Measurements from ENCODE around the gene PIGV.
A peak's percentile ranks its signal among the peaks of the same experiment; 100 is the strongest.

Gene PIGV

DNA sequence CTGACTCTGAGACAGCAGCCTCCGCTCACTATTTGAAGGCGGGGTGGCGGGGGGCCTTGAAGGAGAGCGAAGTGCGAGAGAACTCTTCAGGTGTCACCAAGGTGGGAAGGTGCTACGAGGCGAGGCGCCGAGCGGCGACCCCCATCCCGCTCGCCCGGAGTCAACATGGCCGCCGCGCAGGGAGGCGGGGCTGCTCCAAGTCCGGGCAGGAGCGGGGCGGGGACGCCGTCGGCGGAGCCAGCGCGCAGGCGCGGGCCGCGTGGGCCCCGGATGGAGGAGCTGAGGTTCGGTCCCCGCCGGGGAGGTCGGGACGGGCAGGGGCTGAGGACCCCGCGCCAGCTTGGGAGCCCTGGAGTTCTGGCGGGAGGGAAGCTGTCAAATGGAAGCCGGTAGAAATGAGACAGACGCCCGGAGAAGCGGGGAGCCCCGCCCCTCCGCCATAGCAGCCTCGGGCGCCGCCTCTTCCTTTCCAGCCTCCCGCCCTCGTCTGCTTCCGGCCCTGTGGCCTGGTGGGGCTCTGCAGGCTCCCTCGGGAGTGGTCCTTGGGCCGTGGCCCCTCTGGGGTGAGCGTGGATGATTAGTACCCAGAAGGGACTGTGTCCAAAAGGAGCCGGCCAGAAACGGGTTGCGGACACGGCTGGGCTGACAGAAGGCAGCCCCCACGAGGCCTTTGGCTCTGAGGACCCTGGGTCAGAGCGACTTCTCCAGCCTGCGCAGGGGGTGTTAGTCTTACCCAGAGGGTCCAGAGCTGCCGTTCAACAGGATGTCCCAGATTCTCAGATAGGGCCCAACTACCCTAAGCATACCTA is at the start of gene PIGV:
TSS of gene PIGV (plus strand) at position 245 of the 809 bp plus-strand sequence. CDS start 2,866 bp downstream, outside the sequence.
- H3K9me3 Mint-ChIP-seq, result no peaks in the 10 kb centered on the region

DNA sequence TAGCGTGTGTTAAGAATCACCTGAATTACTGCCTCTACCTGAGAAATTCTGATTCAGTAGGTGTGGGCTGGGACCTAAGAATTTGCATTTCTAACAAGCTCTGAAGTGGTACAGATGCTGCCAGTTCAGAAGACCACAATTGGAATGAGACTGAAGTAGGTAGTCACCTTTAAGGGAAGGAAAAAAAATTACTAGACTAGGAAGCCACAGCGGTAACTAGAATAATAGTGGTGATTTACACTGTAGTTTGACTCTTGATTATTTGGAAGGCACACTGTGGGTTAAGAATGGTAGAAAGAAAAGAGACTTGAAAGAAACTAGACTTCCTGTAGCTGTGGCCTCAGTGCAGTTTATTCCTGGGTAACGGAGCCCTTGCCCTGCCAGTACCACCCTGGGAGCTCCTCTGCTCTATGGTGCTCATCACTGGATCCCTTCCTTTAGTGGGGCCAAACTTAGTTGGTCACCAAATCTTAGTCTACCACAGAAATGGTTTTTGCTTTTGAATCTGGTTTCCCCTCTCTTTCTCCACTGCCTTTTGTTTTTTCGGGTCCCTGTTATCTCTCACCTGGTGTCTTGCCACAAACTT is 48.3 kb upstream of the PIGV start:
- DNase-seq (ENCODE audit: low spot score in 2 of 2), result no peak
- no peaks in the 10 kb centered on the region for H3K9me3 Mint-ChIP-seq
- peak overlapping the region; percentile 78 for H3K27ac Mint-ChIP-seq
- peak overlapping the region; percentile 51 for H3K4me3 Mint-ChIP-seq
- peaks cover 25% of the 10 kb centered on the region for H3K36me3 Mint-ChIP-seq
- peaks cover 45% of the 10 kb centered on the region for H3K4me1 Mint-ChIP-seq
- H3K27me3 Mint-ChIP-seq, result no peaks in the 10 kb centered on the region
- ATAC-seq (ENCODE audit: low read depth), result no peak

More for the DNA sequence above, at the start of gene PIGV:
- H3K36me3 Mint-ChIP-seq, result peaks cover 4% of the 10 kb centered on the region
- DNase-seq (ENCODE audit: low spot score in 2 of 2) (peak; percentile 88 to 95), ATAC-seq (ENCODE audit: low read depth) (peak; percentile 81)
- H3K27ac Mint-ChIP-seq, result peak within 1 kb of the TSS; percentile 99
- H3K4me1 Mint-ChIP-seq, result peaks cover 42% of the 10 kb centered on the region
- peak within 1 kb of the TSS; percentile 99 for H3K4me3 Mint-ChIP-seq
- no peaks in the 10 kb centered on the region for H3K27me3 Mint-ChIP-seq

DNA sequence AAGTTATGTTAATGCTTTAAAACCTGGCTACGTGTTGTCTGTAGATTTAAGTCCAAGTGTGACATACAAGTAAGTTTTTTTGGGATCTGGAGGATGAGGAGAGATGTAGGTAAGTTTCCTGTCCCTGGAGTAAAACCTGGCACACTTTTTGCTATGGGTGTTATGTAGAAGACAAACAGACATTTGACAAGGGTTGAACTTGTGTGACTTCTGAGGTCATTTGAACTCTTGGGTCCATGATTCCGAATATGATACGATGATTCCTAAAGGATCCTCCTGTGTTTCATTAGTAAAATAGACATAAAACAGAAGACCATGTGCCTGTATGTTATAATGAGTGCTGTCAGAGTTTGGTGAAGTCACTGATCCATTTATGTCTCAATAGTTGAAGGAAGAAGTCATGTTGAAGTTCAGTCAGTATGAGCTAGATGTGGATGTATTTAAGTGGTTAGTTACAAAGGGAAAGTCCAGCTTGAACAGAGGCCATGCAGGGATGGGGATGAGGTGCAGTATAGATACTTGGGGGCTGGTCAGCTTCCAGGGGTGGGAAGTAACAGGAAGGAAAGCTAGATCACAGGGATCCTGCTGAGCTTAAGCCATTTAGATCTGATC is 47.6 kb upstream of the PIGV start:
- H3K9me3 Mint-ChIP-seq, result no peaks in the 10 kb centered on the region
- DNase-seq (ENCODE audit: low spot score in 2 of 2), result no peak
- ATAC-seq (ENCODE audit: low read depth), result no peak
- peaks cover 52% of the 10 kb centered on the region for H3K4me1 Mint-ChIP-seq
- H3K27me3 Mint-ChIP-seq, result no peaks in the 10 kb centered on the region
- H3K4me3 Mint-ChIP-seq, result peak overlapping the region; percentile 2
- peak overlapping the region; percentile 78 for H3K27ac Mint-ChIP-seq
- peaks cover 24% of the 10 kb centered on the region for H3K36me3 Mint-ChIP-seq

DNA sequence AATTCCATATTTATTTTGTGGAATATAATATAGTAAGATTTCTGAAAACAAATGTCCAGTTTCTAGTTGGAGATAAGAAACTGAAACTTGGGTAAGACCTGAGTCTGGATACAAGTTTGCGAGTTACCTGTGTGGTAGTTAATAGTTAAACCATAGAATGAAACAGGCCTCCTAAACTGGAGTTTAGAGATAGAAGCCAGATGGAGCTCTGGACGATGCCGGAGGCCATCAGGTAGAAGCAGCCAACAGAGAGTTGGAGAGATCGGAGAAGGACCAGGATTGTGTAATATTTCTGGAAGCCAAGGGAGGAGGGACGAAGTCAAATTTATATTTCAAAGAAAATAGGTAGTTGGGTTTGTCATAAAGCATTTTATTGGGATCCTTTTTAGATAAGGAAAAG is 46.8 kb upstream of the PIGV start:
- DNase-seq (ENCODE audit: low spot score in 2 of 2) (no peak), ATAC-seq (ENCODE audit: low read depth) (no peak)
- Mint-ChIP-seq H3K36me3 (peaks cover 20% of the 10 kb centered on the region), H3K9me3 (no peaks in the 10 kb centered on the region), H3K27ac (peak overlapping the region; percentile 78), H3K4me3 (no peak overlapping the region), H3K27me3 (no peaks in the 10 kb centered on the region), H3K4me1 (peaks cover 49% of the 10 kb centered on the region)

DNA sequence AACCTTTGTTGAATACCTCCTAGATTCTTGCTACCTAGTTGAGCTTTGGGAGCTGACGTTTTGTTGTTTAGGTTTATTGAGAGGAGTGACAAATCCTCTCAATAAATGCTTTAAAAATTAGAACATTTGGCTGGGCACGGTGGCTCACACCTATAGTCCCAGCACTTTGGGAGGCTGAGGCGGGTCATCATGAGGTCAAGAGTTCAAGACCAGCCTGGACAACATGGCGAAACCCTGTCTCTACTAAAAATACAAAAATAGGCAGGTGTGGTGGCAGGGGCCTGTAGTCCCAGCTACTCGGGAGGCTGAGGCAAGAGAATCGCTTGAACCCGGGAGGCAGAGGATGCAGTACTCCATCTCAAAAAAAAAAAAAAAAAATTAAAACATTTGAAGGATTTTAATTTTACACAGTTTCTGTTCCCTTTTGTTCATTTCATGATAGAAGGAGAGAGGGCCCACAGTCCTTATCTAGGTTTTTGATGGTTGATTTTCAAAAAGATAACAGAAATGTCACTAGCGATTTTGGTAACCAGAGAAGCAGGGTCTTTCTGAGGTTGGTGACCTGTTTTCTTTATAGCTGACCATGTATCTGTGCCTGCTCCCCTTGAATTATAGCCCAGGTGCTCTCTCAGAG is 44.2 kb upstream of the PIGV start:
- Mint-ChIP-seq H3K27me3 (no peaks in the 10 kb centered on the region), H3K27ac (peak overlapping the region; percentile 78), H3K36me3 (peaks cover 25% of the 10 kb centered on the region), H3K9me3 (no peaks in the 10 kb centered on the region), H3K4me3 (peak overlapping the region; percentile 76), H3K4me1 (peaks cover 58% of the 10 kb centered on the region)
- ATAC-seq (ENCODE audit: low read depth) (peak; percentile 46), DNase-seq (ENCODE audit: low spot score in 2 of 2) (peak in 1 of 2 donors; percentile 19)

DNA sequence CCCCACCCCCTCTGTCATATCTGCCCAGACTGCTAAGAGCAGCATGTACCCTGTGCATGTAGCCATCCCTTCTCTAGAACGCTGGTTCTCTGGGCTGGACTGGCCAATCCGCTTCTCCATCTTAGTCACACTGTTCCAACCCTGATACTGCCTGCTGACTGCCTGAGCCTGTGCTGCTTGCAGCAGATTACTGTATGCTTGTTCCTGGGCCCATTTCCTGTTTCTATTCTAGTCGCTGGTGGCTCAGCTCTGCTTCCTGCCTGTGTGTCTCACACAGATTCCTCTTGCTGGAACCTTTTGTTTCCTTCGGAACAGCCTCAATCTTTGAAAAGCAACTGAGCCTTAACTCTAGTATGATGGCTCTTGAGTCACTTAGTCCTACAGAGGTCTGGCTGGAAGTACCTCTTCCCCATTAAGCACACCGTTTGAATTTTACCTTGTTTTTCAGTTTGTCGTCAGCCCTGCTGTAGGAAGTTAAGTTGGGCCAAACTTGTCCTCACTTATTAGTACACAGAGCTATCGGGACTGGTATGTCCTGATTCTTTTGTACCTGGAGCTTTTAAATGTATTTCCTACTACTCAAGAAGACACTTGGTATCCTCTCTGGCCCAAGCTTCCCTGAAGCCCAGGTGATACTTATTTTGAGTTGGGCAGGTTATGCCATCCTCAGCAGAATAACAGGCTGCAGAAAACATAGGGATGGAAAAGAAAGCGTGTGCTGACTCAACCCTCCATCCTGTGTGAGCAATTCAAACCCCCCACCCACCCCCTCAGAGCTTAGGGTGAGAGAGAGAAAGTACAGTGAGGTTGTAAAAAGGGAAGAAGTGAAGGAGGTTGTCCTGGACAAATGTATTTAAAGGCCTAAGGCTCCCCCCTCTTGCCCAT is 43.4 kb upstream of the PIGV start:
- peaks cover 25% of the 10 kb centered on the region for H3K36me3 Mint-ChIP-seq
- ATAC-seq (ENCODE audit: low read depth) (peak; percentile 90), DNase-seq (ENCODE audit: low spot score in 2 of 2) (peak; percentile 53 to 58)
- H3K9me3 Mint-ChIP-seq, result no peaks in the 10 kb centered on the region
- peak overlapping the region; percentile 78 for H3K27ac Mint-ChIP-seq
- H3K4me3 Mint-ChIP-seq, result peak overlapping the region; percentile 76
- peaks cover 54% of the 10 kb centered on the region for H3K4me1 Mint-ChIP-seq
- no peaks in the 10 kb centered on the region for H3K27me3 Mint-ChIP-seq

DNA sequence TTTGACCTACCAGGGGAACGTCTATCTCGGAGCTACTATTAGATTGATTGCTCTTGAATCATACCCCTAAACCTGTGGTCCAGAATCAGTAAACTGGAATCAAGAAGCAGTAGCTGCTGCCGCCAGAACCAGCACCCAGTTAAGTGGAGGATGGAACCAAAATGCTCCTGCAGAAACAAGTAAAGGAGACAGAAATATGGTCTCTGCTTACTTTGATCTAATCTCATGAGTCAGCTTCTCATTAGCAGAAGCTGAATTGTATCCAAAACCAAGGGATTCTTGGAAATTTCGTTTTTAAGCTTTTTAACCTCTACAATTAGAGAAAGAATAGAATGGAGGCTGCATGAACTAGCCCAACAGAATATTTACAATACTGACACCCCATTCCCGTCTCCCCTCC is 42.6 kb upstream of the PIGV start:
- H3K9me3 Mint-ChIP-seq, result no peaks in the 10 kb centered on the region
- DNase-seq (ENCODE audit: low spot score in 2 of 2) (no peak), ATAC-seq (ENCODE audit: low read depth) (no peak)
- H3K4me3 Mint-ChIP-seq, result no peak overlapping the region
- H3K36me3 Mint-ChIP-seq, result peaks cover 19% of the 10 kb centered on the region
- no peaks in the 10 kb centered on the region for H3K27me3 Mint-ChIP-seq
- peaks cover 51% of the 10 kb centered on the region for H3K4me1 Mint-ChIP-seq
- peak overlapping the region; percentile 78 for H3K27ac Mint-ChIP-seq

DNA sequence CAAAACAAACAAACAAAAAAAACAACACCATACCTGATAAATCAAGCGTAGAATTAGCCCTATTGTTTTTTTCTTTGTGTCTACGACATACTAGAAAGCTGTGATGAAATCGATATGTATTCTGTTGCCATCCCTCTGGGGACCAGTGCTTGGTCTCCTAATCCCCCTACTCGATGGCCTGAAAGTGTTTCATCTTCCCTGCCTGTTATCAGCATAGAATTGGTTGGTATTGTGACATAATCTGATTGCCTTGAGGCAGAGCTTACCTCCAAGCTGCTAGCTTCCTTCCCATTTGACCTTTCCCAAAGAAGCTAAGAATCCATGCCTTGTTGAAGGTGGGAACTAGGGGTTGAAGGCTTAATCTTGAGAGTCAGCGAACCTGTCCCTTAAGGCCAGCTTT is 40.7 kb upstream of the PIGV start:
- ATAC-seq (ENCODE audit: low read depth) (no peak), DNase-seq (ENCODE audit: low spot score in 2 of 2) (no peak)
- H3K9me3 Mint-ChIP-seq, result no peaks in the 10 kb centered on the region
- no peaks in the 10 kb centered on the region for H3K27me3 Mint-ChIP-seq
- peaks cover 45% of the 10 kb centered on the region for H3K4me1 Mint-ChIP-seq
- H3K4me3 Mint-ChIP-seq, result no peak overlapping the region
- H3K27ac Mint-ChIP-seq, result peak overlapping the region; percentile 62
- H3K36me3 Mint-ChIP-seq, result peaks cover 9% of the 10 kb centered on the region

DNA sequence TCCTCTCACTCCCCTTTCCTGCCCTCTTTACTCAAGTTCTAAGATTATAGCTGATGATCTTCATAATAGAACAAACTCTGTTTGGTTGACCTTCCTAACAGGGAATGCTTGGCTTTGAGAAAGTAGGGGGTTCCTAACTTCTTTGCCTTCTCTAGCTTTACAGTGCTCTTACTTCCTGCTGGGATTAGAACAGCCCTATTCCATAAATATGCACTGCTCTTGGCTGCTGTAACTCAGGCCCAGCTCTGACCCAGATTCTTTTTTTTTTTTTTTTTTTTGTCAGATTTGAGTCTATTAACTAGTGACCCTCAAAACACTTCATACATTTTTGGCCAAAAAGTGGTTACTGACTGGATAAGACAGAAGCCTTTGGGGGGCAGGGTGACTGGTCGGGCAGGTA is 39.4 kb upstream of the PIGV start:
- no peaks in the 10 kb centered on the region for H3K9me3 Mint-ChIP-seq
- ATAC-seq (ENCODE audit: low read depth) (no peak), DNase-seq (ENCODE audit: low spot score in 2 of 2) (no peak)
- no peaks in the 10 kb centered on the region for H3K27me3 Mint-ChIP-seq
- no peak overlapping the region for H3K4me3 Mint-ChIP-seq
- H3K27ac Mint-ChIP-seq, result peak overlapping the region; percentile 76
- peaks cover 38% of the 10 kb centered on the region for H3K4me1 Mint-ChIP-seq
- peaks cover 10% of the 10 kb centered on the region for H3K36me3 Mint-ChIP-seq

DNA sequence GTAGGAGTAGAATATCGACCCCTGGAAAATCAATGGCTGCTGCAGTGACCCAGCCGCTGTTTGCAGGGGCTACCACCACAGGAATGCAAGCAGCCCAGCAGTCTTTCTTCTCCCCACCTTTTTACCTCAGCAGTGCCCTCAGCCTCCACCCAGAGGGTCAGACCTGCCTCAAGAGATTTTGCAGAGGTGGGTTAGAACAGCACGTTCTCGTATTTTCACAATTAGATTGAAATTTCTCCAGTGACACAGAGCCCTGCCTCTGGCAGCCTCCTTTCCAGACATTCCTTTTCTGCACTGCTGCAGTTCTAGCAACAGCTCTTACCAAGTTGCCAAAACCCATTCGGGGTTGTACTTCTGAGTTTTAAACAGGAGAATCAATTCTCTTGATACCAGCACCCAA is 38.3 kb upstream of the PIGV start:
- peak overlapping the region; percentile 14 for H3K27ac Mint-ChIP-seq
- peaks cover 10% of the 10 kb centered on the region for H3K36me3 Mint-ChIP-seq
- H3K27me3 Mint-ChIP-seq, result no peaks in the 10 kb centered on the region
- H3K4me1 Mint-ChIP-seq, result peaks cover 30% of the 10 kb centered on the region
- ATAC-seq (ENCODE audit: low read depth) (no peak), DNase-seq (ENCODE audit: low spot score in 2 of 2) (no peak)
- H3K4me3 Mint-ChIP-seq, result no peak overlapping the region
- H3K9me3 Mint-ChIP-seq, result no peaks in the 10 kb centered on the region

DNA sequence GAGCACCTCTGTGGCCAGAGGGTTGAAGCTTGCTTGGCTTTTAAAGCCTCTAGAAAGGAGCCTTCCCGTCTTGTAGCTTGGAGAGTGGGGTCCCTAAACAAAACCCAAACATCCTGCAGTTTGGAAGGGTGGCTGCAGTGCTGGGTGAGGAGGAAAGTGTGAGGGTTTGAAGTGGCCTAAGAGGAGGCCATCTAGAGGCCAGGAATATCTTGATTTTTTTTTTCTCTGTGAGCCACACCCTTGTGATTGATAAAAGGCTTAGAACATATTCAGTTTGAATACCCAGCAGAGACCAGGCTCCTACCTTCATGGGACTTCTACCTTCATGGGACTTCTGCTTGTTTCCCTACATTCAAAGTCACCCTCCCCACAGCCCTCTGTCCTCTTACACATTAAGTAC is 37.3 kb upstream of the PIGV start:
- Mint-ChIP-seq H3K27ac (peak overlapping the region; percentile 50), H3K4me1 (peaks cover 24% of the 10 kb centered on the region), H3K36me3 (peaks cover 11% of the 10 kb centered on the region), H3K27me3 (no peaks in the 10 kb centered on the region), H3K4me3 (no peak overlapping the region), H3K9me3 (no peaks in the 10 kb centered on the region)
- DNase-seq (ENCODE audit: low spot score in 2 of 2), result no peak
- no peak for ATAC-seq (ENCODE audit: low read depth)

DNA sequence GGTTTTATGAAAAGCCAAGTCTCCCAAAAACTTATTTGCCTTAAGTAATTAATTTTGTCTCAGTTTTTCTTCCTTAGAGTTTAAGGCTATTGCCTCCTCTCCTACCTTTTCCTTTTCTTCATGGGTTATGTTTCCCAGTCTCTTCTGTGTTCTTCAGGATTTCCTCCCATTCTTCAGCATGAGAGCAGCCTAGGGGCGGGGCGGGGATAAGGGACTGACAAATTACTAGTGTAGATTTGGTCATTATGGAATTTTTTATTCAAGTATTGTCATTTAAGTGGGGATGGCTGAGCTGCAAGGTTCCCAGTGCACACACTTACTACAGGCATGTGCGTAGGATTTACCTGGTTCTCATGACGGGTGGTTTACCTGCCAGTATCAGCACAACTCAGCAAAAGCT is 35.2 kb upstream of the PIGV start:
- DNase-seq (ENCODE audit: low spot score in 2 of 2) (no peak), ATAC-seq (ENCODE audit: low read depth) (no peak)
- Mint-ChIP-seq H3K36me3 (peaks cover 9% of the 10 kb centered on the region), H3K27me3 (no peaks in the 10 kb centered on the region), H3K27ac (no peak overlapping the region), H3K4me3 (no peak overlapping the region), H3K4me1 (peaks cover 18% of the 10 kb centered on the region), H3K9me3 (no peaks in the 10 kb centered on the region)

DNA sequence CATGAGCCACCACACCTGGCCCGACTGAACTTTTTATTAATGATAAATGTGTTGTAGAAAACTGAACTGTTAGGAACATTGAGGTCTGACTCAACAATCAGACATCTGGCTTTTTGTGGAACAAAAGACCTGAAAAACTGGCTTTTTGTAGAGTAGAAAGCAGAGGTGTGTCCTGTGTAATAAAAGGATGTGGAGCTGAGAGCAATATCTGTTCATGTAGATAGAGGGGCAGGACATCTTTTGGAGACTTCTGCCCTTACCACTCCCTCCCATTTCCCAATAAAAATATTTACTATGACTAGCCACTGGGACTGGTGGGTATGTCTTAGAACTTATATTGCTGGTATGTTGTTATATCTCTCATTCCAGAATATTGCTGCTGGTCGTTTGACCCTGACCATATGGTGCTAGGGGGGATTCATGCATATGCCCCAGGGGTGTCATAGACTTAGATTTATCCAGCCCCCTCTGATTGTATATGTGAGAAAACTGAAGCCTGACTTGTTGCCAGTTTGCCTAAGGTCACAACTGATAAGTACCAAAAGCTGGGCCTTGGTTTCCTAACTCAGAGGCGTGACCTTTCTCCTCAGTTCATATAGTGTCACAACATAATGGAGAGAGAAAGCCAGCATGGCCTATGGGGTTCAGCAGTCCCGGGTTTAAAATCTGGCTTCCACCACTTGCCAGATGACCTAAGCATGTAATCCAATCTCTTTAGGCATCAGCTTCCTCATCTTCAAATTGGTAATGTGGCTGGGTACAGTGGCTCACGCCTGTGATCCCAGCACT is 33.5 kb upstream of the PIGV start:
- H3K27ac Mint-ChIP-seq, result peak overlapping the region; percentile 38
- no peak for DNase-seq (ENCODE audit: low spot score in 2 of 2)
- peaks cover 23% of the 10 kb centered on the region for H3K4me1 Mint-ChIP-seq
- no peak for ATAC-seq (ENCODE audit: low read depth)
- H3K36me3 Mint-ChIP-seq, result peaks cover 7% of the 10 kb centered on the region
- H3K9me3 Mint-ChIP-seq, result no peaks in the 10 kb centered on the region
- no peak overlapping the region for H3K4me3 Mint-ChIP-seq
- no peaks in the 10 kb centered on the region for H3K27me3 Mint-ChIP-seq

Data from memory B cell (primary cell).